Erythroblast (primary cell): Measurements from ENCODE around the gene ITPR2.

Source experiments
- GATA1 ChIP-seq: IDR thresholded peaks from 2 replicates; pipeline ENCODE4 v1.6.1; 2011; ENCODE audit warnings: low read depth, mild to moderate bottlenecking, control low read depth, low read length, moderate library complexity
- POLR2A ChIP-seq: IDR thresholded peaks from 2 replicates; pipeline ENCODE4 v1.6.1; 2011; ENCODE audit warnings: mild to moderate bottlenecking, low read length

DNA sequence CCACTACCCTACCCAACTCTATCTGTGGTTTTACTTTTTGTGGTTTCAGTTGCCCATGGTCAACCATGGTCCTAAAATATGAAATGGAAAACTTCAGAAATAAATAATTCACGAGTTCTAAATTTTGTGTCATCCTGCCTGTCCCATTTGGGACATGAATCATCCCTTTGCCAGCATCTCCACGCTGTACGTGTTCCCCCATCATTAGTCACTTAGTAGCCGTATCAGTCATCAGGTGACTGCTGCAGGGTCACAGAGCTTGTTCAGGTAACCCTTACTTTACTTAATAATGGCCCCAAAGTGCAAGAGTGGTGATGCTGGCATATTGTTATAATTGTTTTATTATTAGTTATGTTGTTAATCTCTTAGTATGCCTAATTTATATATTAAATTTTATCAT lies 209.9 kb downstream of the ITPR2 start:
- TF ChIP-seq POLR2A (no peak), GATA1 (no peak)
